ENCODE data around the gene SETD6.

SETD6 gene

GRCh38 chr16:58541711-58542110, 26.4 kb downstream of the SETD6 start:
- no peak for TF ChIP-seq CTCF (IDR thresholded peaks at IDR 0.05; ENCODE audit: poor library complexity, severe bottlenecking)
- DNase-seq (ENCODE audit: low spot score), result no peak
- ATAC-seq (ENCODE audit: low read depth), result no peak
- Histone ChIP-seq H3K4me3 (ENCODE audit: severe bottlenecking) (no peak overlapping the region), H3K9me3 (ENCODE audit: severe bottlenecking) (no peaks in the 10 kb centered on the region), H3K27me3 (ENCODE audit: insufficient read depth, poor library complexity, severe bottlenecking) (no peaks in the 10 kb centered on the region), H3K27ac (ENCODE audit: poor library complexity, severe bottlenecking) (no peak overlapping the region), H3K36me3 (ENCODE audit: low read depth) (peaks cover 98% of the 10 kb centered on the region), H3K4me1 (ENCODE audit: insufficient read depth, poor library complexity, severe bottlenecking) (no peaks in the 10 kb centered on the region)

- no peak for DNase-seq (ENCODE audit: low spot score)
Observed at GRCh38 chr16:58542291-58542690, 27.0 kb downstream of the SETD6 start.

GRCh38 chr16:58543685-58544084, 28.4 kb downstream of the SETD6 start:
- Histone ChIP-seq H3K9me3 (ENCODE audit: severe bottlenecking) (no peaks in the 10 kb centered on the region), H3K4me3 (ENCODE audit: severe bottlenecking) (no peak overlapping the region), H3K27ac (ENCODE audit: poor library complexity, severe bottlenecking) (no peak overlapping the region), H3K36me3 (ENCODE audit: low read depth) (peaks cover 98% of the 10 kb centered on the region), H3K27me3 (ENCODE audit: insufficient read depth, poor library complexity, severe bottlenecking) (no peaks in the 10 kb centered on the region), H3K4me1 (ENCODE audit: insufficient read depth, poor library complexity, severe bottlenecking) (no peaks in the 10 kb centered on the region)
- no peak for DNase-seq (ENCODE audit: low spot score)
- no peak for ATAC-seq (ENCODE audit: low read depth)
- TF ChIP-seq CTCF (IDR thresholded peaks at IDR 0.05; ENCODE audit: poor library complexity, severe bottlenecking), result no peak

More at GRCh38 chr16:58542291-58542690, 27.0 kb downstream of the SETD6 start:
- no peaks in the 10 kb centered on the region for H3K27me3 ChIP-seq (ENCODE audit: insufficient read depth, poor library complexity, severe bottlenecking)
- H3K27ac ChIP-seq (ENCODE audit: poor library complexity, severe bottlenecking), result no peak overlapping the region
- no peak for ATAC-seq (ENCODE audit: low read depth)
- peaks cover 98% of the 10 kb centered on the region for H3K36me3 ChIP-seq (ENCODE audit: low read depth)
- H3K9me3 ChIP-seq (ENCODE audit: severe bottlenecking), result no peaks in the 10 kb centered on the region
- H3K4me3 ChIP-seq (ENCODE audit: severe bottlenecking), result no peak overlapping the region
- H3K4me1 ChIP-seq (ENCODE audit: insufficient read depth, poor library complexity, severe bottlenecking), result no peaks in the 10 kb centered on the region
- no peak for TF ChIP-seq CTCF (IDR thresholded peaks at IDR 0.05; ENCODE audit: poor library complexity, severe bottlenecking)

- no peak overlapping the region for H3K27ac ChIP-seq (ENCODE audit: poor library complexity, severe bottlenecking)
- H3K27me3 ChIP-seq (ENCODE audit: insufficient read depth, poor library complexity, severe bottlenecking), result no peaks in the 10 kb centered on the region
- no peaks in the 10 kb centered on the region for H3K9me3 ChIP-seq (ENCODE audit: severe bottlenecking)
- DNase-seq (ENCODE audit: low spot score), result no peak
- no peak for ATAC-seq (ENCODE audit: low read depth)
- peaks cover 100% of the 10 kb centered on the region for H3K36me3 ChIP-seq (ENCODE audit: low read depth)
- no peak for TF ChIP-seq CTCF (IDR thresholded peaks at IDR 0.05; ENCODE audit: poor library complexity, severe bottlenecking)
- H3K4me1 ChIP-seq (ENCODE audit: insufficient read depth, poor library complexity, severe bottlenecking), result no peaks in the 10 kb centered on the region
- no peak overlapping the region for H3K4me3 ChIP-seq (ENCODE audit: severe bottlenecking)
Observed at GRCh38 chr16:58548378-58548777, 33.1 kb downstream of the SETD6 start.

- Histone ChIP-seq H3K9me3 (ENCODE audit: severe bottlenecking) (no peaks in the 10 kb centered on the region), H3K36me3 (ENCODE audit: low read depth) (peaks cover 100% of the 10 kb centered on the region), H3K27me3 (ENCODE audit: insufficient read depth, poor library complexity, severe bottlenecking) (no peaks in the 10 kb centered on the region), H3K4me3 (ENCODE audit: severe bottlenecking) (no peak overlapping the region), H3K4me1 (ENCODE audit: insufficient read depth, poor library complexity, severe bottlenecking) (no peaks in the 10 kb centered on the region), H3K27ac (ENCODE audit: poor library complexity, severe bottlenecking) (no peak overlapping the region)
- DNase-seq (ENCODE audit: low spot score) (no peak), ATAC-seq (ENCODE audit: low read depth) (no peak)
- TF ChIP-seq CTCF (IDR thresholded peaks at IDR 0.05; ENCODE audit: poor library complexity, severe bottlenecking), result no peak
Observed at GRCh38 chr16:58551496-58551895, 36.2 kb downstream of the SETD6 start.
